HAP-1 (cell line): Measurements from ENCODE around the gene NCDN.
"Not testable (repeated sequence)": the region's sequence is repeated elsewhere in the genome, so short reads cannot be mapped to it uniquely, and the experiment has no call there.

Source experiments
- DNase-seq, 2 experiments: peaks; one replicate each; pipeline ENCODE4 v3.0.0-alpha.2; 2016 to 2020; ENCODE audit warnings: low spot score in 2 of 2
- H3K27me3 ChIP-seq: fragments of 250-450 bp; sonication (Bioruptor Pico); 2 replicates; pipeline ENCODE4 v1.5.1; 2020; ENCODE audit warnings: low read depth, mild to moderate bottlenecking, moderate library complexity
- H3K36me3 ChIP-seq: fragments of 250-450 bp; sonication (Bioruptor Pico); replicated peaks from 2 replicates; pipeline ENCODE4 v1.5.1; 2020; ENCODE audit warnings: mild to moderate bottlenecking
- H3K4me1 ChIP-seq: fragments of 250-450 bp; sonication (Bioruptor Pico); 2 replicates; pipeline ENCODE4 v1.5.1; 2020; ENCODE audit warnings: mild to moderate bottlenecking
- H3K4me3 ChIP-seq: fragments of 250-450 bp; sonication (Bioruptor Pico); 2 replicates; pipeline ENCODE4 v1.5.1; 2020; ENCODE audit warnings: mild to moderate bottlenecking, moderate library complexity
- H3K9me3 ChIP-seq: fragments of 250-450 bp; sonication (Bioruptor Pico); 2 replicates; pipeline ENCODE4 v1.5.1; 2020; ENCODE audit warnings: mild to moderate bottlenecking, moderate library complexity
- in situ Hi-C: fragments of 300-500 bp; cut with MboI; formaldehyde crosslinking; loops from 3 replicates; pipeline ENCODE4 v1.14.3; 2020; ENCODE audit warnings: low sequenced_read_pairs, inconsistent platforms, mixed read lengths

NCDN gene

DNA sequence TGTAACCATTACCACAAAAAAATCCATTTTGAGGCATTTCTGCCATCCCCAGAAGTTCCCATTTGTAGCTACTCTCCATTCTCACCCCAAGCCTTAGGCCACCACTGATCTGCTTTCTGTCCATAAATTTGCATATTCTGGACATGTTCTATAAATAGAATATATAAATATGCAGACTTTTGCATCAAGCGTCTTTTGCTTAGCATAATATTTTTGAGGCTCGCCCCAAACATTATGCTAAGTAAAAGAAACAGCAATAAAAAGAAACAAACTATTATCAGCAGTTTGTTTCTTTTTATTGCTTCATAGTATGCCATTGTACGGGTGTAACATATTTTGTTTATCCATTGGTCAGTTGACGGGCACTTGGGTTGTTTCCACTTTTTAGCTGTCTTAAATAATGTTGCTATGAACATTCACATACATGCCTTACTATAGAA lies 23.4 kb downstream of the NCDN start:
- in situ Hi-C loops, result no loop called here
- DNase-seq, result no peak
- H3K36me3 ChIP-seq, result no peaks in the 10 kb centered on the region

DNA sequence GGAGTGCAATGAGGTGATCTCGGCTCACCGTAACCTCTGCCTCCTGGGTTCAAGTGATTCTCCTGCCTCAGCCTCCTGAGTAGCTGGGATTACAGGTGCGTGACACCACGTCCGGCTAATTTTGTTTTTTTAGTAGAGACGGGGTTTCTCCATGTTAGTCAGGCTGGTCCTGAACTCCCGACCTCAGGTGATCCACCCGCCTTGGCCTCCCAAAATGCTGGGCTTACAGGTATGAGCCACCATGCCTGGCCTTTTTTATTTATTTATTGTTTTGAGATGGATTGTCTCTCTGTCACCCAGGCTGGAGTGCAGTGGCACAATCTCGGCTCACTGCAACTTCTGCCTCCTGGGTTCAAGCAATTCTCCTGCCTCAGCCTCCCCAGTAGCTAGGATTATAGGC lies 24.0 kb downstream of the NCDN start:
- H3K36me3 ChIP-seq, H3K9me3 ChIP-seq, DNase-seq, H3K4me1 ChIP-seq, H3K27me3 ChIP-seq, H3K4me3 ChIP-seq, in situ Hi-C loops: not testable (repeated sequence)

More for the DNA sequence above, 23.4 kb downstream of the NCDN start:
- H3K4me1 ChIP-seq, result no peaks in the 10 kb centered on the region
- H3K27me3 ChIP-seq, result no peaks in the 10 kb centered on the region
- H3K4me3 ChIP-seq, result no peak overlapping the region
- H3K9me3 ChIP-seq, result no peaks in the 10 kb centered on the region

DNA sequence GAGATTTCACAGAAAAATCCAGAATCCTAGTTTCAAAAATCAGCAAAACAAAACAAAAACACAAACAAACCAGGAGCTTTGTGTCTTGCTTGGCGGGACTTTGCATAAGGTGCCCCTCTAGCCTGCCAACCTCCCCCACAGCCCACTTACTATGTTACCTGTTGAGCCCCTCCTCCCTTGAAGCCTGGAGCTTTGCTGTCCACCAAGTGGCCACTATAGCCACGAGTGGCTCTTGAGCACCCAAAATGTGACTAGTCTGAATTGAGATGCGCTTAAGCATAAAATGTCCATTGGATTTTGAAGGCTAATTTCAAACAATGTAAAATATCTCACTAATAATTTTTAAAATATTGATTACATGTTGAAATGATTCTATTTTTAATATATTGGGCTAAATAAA lies 27.7 kb downstream of the NCDN start:
- no peak overlapping the region for H3K4me3 ChIP-seq
- H3K9me3 ChIP-seq, result no peaks in the 10 kb centered on the region
- no peak for DNase-seq
- no peaks in the 10 kb centered on the region for H3K27me3 ChIP-seq
- in situ Hi-C loops, result no loop called here
- H3K36me3 ChIP-seq, result no peaks in the 10 kb centered on the region
- H3K4me1 ChIP-seq, result no peaks in the 10 kb centered on the region

DNA sequence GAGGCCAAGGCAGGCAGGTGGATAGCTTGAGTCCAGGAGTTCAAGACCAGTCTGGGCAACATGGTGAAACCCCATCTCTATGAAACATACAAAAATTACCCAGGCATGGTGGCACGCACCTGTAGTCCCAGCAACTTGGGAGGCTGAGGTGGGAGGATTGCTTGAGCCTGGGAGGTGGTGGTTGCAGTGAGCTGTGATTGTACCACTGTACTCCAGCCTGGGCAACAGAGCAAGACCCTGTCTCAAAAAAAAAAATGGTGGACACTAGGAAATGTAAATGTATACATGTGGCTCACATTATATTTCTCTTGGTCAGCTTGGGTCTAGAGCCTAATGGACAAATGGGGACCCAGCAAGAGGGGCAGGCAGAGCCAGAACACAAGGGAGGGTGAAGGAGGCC lies 28.2 kb downstream of the NCDN start:
- DNase-seq, H3K27me3 ChIP-seq, in situ Hi-C loops: not testable (repeated sequence)

DNA sequence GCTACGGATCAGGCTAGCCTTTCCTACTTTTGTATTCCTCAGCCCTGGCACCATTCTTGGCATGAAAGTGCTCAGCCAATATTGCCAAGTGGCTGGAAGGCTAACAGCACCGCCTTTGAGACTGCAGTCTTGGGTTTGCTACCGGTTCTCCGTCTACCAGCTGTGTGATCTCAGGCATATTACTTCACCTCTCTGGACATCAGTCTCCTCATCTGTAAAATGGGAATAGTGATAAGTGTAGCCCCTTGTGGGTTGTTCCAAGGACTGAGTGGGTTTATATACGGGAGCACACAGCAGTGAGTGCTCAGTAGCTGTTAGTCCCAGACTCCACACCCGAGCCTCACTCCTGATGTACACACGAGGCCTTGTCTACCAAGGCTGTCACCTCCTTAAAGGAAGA lies 29.2 kb downstream of the NCDN start:
- Histone ChIP-seq H3K9me3 (no peaks in the 10 kb centered on the region), H3K36me3 (no peaks in the 10 kb centered on the region), H3K27me3 (no peaks in the 10 kb centered on the region), H3K4me1 (no peaks in the 10 kb centered on the region), H3K4me3 (no peak overlapping the region)
- no peak for DNase-seq
- in situ Hi-C loops, result no loop called here

More for the DNA sequence above, 28.2 kb downstream of the NCDN start:
- H3K4me3 ChIP-seq, H3K9me3 ChIP-seq, H3K4me1 ChIP-seq, H3K36me3 ChIP-seq: not testable (repeated sequence)

DNA sequence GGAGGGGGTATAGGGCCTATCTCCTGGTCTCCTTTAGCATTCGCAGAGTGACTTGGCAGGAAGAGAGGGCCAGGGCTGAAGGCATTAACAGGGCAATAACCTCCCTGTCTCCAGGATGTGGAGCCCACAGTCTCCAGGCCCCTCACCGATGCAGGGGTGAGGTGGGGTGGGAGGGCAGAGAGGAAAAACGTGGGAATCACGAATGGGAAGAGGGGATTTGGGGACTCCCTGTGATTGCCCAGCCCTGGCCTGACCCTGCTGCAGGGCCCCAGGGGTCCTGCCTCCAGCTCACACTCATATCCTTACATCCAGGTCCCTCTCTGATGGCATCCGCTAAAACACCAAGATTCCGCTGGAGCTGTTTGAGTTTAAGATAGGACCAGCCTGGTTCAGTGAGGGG lies 30.1 kb downstream of the NCDN start:
- no peaks in the 10 kb centered on the region for H3K27me3 ChIP-seq
- no peak for DNase-seq
- H3K9me3 ChIP-seq, result no peaks in the 10 kb centered on the region
- in situ Hi-C loops, result no loop called here
- no peaks in the 10 kb centered on the region for H3K36me3 ChIP-seq
- H3K4me1 ChIP-seq, result no peaks in the 10 kb centered on the region
- no peak overlapping the region for H3K4me3 ChIP-seq

DNA sequence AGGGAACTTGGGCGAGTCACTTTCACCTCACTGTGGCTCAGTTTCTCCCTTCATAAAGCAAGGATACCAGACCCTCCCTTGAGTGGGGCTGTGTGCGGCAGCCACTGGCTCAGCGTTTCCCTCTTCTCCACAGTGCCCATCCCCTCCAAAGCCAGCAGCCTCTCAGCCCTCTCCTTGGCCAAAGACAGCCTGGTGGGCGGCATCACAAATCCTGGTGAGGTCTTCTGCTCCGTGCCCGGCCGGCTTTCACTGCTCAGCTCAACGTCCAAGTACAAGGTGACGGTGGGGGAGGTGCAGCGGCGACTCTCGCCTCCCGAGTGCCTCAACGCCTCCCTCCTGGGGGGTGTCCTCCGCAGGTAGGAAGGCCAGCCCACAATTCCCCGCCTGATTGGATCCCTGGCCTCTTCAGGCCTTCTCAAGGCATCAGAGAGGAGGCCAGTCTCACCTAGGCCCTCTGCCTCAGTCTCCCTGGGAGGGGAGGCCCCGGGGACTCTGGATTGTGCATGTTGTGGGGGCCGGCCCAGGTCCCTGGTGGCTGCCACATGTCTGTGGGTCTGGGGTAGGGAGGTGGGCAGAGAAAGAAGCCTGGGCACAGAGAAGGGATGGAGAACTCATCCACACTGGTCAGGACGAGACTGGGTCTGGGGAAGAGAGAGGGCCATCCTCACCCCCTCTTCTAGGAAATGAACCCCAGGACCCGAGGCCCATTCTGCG lies 30.8 kb downstream of the NCDN start:
- in situ Hi-C loops, result no loop called here
- Histone ChIP-seq H3K9me3 (no peaks in the 10 kb centered on the region), H3K27me3 (no peaks in the 10 kb centered on the region), H3K4me1 (no peaks in the 10 kb centered on the region), H3K36me3 (no peaks in the 10 kb centered on the region), H3K4me3 (no peak overlapping the region)
- DNase-seq, result no peak

DNA sequence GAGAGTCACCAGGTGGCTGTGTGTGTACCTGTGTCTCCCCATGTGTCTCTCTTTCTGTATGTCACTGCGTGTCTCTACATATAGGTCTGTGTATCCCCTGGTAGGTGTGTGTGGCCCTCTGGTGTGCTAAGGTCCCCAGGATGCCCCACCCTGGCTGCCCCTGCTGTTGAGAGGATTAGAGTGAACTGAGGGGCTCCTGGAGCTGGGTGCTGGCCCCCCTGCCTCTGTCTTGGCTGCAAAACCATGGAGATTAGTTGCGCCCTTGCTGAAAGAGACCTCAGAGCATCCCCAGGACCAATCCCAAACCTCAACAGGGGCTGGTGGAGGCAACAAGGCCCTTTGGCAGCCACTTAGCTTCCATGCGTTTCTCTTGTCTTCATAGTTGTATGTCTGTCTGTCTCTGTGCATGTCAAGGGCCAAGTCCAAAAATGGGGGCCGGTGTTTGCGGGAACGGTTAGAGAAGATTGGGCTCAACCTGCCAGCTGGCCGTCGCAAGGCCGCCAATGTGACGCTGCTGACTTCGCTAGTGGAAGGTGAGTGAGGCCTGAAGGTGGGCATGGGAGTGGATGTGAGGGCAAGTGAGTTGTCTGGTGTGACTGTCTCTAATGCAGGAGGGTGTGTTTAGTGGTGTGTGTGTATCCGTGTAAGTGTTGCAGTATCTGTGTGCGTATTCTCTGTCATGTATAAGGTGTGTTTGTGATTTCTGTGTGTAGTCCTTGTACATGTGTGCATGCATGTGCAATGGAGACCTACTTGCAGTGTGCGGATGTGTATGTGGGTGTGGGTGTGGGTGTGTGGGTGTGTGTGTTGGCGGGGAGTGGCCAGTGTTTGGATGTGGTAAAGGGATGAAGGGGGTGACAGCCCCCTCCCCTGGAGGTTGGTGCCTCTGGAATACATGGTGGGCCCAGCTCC lies 32.2 kb downstream of the NCDN start:
- H3K36me3 ChIP-seq, result 0 out of 2 replicates have a peak, but pooled peaks cover under 1% of the 10 kb centered on the region
- DNase-seq, result no peak
- no peaks in the 10 kb centered on the region for H3K27me3 ChIP-seq
- H3K4me1 ChIP-seq, result no peaks in the 10 kb centered on the region
- in situ Hi-C loops, result no loop called here
- H3K9me3 ChIP-seq, result no peaks in the 10 kb centered on the region
- H3K4me3 ChIP-seq, result no peak overlapping the region

DNA sequence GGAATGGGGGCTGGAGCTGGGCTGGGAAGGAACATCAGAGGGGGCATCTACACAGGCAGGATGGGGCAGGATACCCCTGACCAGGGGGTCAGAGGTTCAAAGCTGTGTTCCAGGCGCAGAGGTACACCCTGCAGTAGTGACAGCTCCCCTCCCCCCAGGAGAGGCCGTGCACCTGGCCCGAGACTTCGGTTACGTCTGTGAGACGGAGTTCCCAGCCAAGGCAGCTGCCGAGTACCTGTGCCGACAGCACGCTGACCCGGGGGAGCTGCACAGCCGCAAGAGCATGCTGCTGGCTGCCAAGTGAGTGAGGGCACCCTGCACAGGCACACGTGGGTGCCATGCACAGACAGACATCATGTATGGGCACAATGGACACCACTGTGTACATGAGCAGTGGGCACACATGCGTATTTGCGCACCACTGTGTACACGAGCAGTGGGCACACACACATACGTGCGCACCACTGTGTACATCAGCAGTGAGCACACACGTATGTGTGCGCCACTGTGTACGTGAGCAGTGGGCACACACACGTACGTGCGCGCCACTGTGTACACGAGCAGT lies 33.0 kb downstream of the NCDN start:
- no peaks in the 10 kb centered on the region for H3K4me1 ChIP-seq
- in situ Hi-C loops, result no loop called here
- no peak for DNase-seq

DNA sequence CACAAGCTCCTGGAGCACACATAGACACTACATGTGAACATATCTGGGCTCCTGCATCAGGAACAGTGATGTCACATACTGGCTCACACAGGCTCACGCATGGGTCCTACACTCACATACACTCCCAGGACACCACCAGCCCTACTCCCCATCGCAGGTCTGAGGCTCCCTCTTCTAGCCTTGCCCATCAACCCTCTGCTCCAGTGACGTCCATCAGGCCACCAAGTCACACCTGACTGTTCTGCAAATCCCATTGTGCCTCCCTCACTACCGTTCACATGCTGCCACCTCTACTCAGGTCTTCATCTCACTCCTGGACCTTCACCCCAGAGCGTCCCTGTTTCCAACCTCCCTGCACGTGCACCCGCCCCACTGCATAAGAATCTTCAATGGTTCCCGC lies 33.6 kb downstream of the NCDN start:
- Histone ChIP-seq H3K27me3 (no peaks in the 10 kb centered on the region), H3K9me3 (no peaks in the 10 kb centered on the region), H3K36me3 (peaks cover 10% of the 10 kb centered on the region; the same call in 1 of the 2 replicates), H3K4me1 (no peaks in the 10 kb centered on the region), H3K4me3 (no peak overlapping the region)
- no peak for DNase-seq
- in situ Hi-C loops, result no loop called here

More for the DNA sequence above, 33.0 kb downstream of the NCDN start:
- Histone ChIP-seq H3K36me3 (peaks cover 4% of the 10 kb centered on the region; the same call in 1 of the 2 replicates), H3K9me3 (no peaks in the 10 kb centered on the region), H3K4me3 (no peak overlapping the region), H3K27me3 (no peaks in the 10 kb centered on the region)

DNA sequence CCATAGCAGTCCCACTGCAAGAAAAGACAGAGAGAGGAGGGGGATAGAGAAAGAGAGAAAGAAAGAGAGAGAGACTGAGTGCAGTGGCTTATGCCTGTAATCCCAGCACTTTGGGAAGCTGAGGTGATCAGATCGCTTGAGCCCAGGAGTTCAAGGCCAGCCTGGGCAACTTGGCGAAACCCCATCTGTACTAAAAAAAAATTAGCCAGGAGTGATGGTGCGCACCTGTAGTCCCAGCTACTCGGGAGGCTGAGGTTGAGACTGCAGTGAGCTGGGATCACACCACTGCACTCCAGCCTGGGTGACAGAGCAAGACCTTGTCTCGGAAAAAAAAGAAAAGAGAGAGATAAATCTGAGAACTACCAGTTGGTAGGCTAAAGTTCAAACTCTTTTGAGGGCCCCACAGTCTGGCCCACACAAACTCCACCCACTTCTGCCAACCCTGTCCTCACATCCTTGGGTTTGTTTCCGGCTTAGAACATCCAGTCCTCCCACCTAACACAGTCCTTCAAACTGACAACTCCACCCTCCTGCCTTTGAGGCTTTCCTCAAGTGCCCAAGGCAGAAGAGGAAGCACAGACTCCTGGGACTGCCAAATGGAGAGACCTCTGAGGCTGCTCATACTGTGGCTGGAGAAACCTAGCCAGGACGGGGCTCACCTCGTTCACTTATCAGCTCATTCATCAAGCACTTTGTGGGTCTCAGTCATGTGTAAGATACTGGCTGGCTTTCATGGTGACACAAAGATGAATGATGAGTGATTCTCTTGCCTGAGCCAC lies 35.6 kb downstream of the NCDN start:
- Histone ChIP-seq H3K4me3 (no peak overlapping the region), H3K27me3 (no peaks in the 10 kb centered on the region), H3K36me3 (peaks cover 13% of the 10 kb centered on the region; the same call in 1 of the 2 replicates), H3K9me3 (no peaks in the 10 kb centered on the region), H3K4me1 (no peaks in the 10 kb centered on the region)
- DNase-seq, result no peak
- in situ Hi-C loops, result no loop called here

DNA sequence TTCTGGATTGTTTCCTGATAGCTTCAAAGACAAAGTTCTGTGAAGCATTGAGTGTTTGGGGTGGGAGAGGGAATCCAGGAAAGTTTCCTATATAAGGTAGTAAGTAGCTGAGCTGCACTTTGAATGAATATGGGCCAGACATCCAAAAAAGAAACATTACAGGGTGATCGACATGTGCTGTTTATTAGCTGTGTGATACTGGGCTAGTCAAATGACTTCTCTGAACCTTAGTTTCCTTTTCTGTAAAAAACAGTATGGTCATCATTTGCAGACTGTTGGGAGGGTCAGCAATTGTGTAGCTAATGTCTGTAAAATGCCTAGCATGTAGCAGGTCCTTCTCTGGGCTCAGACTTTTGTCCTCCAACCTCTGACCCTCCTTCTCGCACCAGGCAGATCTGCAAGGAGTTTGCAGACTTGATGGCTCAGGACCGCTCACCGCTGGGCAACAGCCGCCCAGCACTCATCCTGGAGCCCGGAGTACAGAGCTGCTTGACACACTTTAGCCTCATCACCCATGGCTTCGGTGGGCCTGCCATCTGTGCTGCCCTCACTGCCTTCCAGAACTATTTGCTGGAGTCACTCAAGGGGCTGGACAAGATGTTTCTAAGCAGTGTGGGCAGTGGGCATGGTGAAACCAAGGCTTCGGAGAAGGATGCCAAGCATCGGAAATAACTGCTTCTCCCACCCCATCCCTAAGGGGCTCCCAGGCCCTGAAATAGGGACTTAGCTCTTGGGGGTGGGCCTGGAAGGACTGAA lies 36.6 kb downstream of the NCDN start:
- in situ Hi-C loops, result no loop called here
- DNase-seq, result no peak
- Histone ChIP-seq H3K27me3 (no peaks in the 10 kb centered on the region), H3K36me3 (peaks cover 14% of the 10 kb centered on the region; the same call in 1 of the 2 replicates), H3K4me3 (no peak overlapping the region), H3K4me1 (no peaks in the 10 kb centered on the region), H3K9me3 (no peaks in the 10 kb centered on the region)

DNA sequence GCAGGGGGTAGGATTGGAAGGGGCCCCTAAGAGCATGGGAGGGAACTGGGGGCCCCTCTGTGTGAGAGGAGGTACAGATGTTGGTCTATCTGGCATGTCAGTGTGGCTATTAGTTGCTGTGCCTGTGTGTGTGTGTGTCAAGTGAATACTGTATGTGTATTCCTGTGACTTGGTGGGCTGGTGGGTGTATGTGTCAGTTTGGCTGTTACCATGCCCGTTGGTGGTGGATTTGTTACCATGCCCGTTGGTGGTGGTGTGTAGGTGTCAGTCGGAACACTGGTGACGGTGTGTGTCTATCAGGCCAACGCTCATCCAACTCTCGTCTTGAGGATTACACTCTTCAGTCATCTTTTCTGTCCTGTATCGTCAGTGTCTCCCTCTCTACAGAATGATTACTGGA lies 38.1 kb downstream of the NCDN start:
- no peak overlapping the region for H3K4me3 ChIP-seq
- no peaks in the 10 kb centered on the region for H3K27me3 ChIP-seq
- no peak for DNase-seq
- H3K36me3 ChIP-seq, result peaks cover 21% of the 10 kb centered on the region; the same call in 1 of the 2 replicates
- no peaks in the 10 kb centered on the region for H3K9me3 ChIP-seq
- H3K4me1 ChIP-seq, result no peaks in the 10 kb centered on the region
- in situ Hi-C loops, result no loop called here
